ENCODE data around the gene MAST1.

MAST1 gene

GRCh38 chr19:12833738-12834565, 4.4 kb upstream of the MAST1 start:
- H3K36me3 ChIP-seq (ENCODE audit: control insufficient read depth in 1 of 2, insufficient read depth in 2 of 2, low read length in 2 of 2) = no peaks in the 10 kb centered on the region
- peaks cover 0 to 33% of the 10 kb centered on the region in 2 donors for H3K4me1 ChIP-seq (ENCODE audit: control insufficient read depth in 1 of 2, insufficient read depth in 2 of 2, low read length in 2 of 2)
- H3K27ac ChIP-seq (ENCODE audit: low read length) = no peak overlapping the region
- no peaks in the 10 kb centered on the region for H3K9me3 ChIP-seq (ENCODE audit: control insufficient read depth in 1 of 2, low read length in 2 of 2)
- peak overlapping the region in 1 of 2 donors; percentile 56 for H3K4me3 ChIP-seq (ENCODE audit: low read depth in 1 of 2, low read length in 2 of 2)
- peaks cover 77% of the 10 kb centered on the region for H3K27me3 ChIP-seq (ENCODE audit: low read depth, low read length)

- Histone ChIP-seq H3K4me3 (ENCODE audit: low read depth in 1 of 2, low read length in 2 of 2) (peak within 1 kb of the TSS in 1 of 2 donors; percentile 56), H3K27ac (ENCODE audit: low read length) (no peak within 1 kb of the TSS), H3K4me1 (ENCODE audit: control insufficient read depth in 1 of 2, insufficient read depth in 2 of 2, low read length in 2 of 2) (peaks cover 0 to 34% of the 10 kb centered on the region in 2 donors), H3K27me3 (ENCODE audit: low read depth, low read length) (peaks cover 79% of the 10 kb centered on the region), H3K9me3 (ENCODE audit: control insufficient read depth in 1 of 2, low read length in 2 of 2) (no peaks in the 10 kb centered on the region), H3K36me3 (ENCODE audit: control insufficient read depth in 1 of 2, insufficient read depth in 2 of 2, low read length in 2 of 2) (no peaks in the 10 kb centered on the region)
These were observed 3.8 kb upstream of the MAST1 start, which contains the start of gene RTBDN for GRCh38 chr19:12834566-12834943. Gene RTBDN (minus strand): TSS chr19:12834579. CDS start chr19:12829979, 4,600 bp downstream.

DNA sequence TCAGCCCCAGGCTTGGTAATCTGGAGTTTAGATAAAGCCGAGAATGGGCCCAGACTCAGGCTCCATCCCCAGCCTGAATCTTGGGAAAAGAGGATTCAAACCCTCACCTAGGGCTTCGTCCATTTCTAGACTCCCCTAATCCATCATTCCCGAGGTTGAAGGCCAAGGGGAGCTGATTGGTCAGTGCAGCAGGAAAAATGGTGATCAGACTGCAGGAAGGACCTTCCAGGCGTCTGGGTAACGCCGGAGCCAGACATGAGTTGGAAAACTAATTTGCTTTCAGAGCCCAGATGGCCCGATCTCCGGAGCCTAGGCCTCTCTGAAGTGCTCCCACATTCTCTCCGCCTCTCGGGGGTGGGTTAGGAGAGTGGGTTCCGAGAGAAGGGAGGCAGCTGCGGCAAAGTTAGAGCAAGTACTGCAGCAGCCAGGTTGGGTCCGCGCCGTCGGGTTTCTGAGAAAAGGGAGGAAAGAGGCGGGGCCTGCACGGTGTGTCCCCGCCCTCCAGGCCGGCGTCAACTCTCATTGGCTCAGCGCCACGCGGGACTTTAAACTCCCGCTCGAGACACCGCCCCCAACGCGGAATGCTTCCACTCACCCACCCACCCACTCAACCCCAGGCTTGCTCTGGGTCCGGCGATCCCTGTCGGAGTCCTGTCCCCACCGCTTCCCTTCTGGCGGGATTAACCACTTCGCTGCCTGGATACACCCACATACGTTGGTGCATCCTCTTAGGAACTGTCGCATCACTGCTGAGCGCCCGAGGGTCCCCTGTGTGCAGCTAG, 3.1 kb upstream of the MAST1 start:
- Histone ChIP-seq H3K9me3 (ENCODE audit: control insufficient read depth in 1 of 2, low read length in 2 of 2) (no peaks in the 10 kb centered on the region), H3K4me3 (ENCODE audit: low read depth in 1 of 2, low read length in 2 of 2) (no peak overlapping the region), H3K27me3 (ENCODE audit: low read depth, low read length) (peaks cover 80% of the 10 kb centered on the region), H3K27ac (ENCODE audit: low read length) (no peak overlapping the region), H3K4me1 (ENCODE audit: control insufficient read depth in 1 of 2, insufficient read depth in 2 of 2, low read length in 2 of 2) (peaks cover 0 to 34% of the 10 kb centered on the region in 2 donors), H3K36me3 (ENCODE audit: control insufficient read depth in 1 of 2, insufficient read depth in 2 of 2, low read length in 2 of 2) (no peaks in the 10 kb centered on the region)

DNA sequence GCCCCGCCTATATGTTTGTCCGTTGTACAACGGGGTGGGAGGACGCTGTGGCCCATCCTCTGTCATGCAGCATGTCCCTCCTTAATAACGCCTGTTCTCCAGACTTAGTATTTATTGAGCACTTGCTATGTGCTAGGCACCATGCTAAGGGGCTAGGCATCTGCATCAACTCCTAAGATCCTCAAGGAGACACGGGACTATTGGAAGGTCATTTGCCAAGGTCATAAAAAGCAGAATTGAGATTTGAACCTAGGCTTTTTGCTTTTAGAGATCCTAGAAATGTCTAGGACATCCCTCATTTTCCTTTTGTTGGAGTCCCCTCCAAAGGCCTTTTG, 1.8 kb upstream of the MAST1 start:
- no peak overlapping the region for H3K4me3 ChIP-seq (ENCODE audit: low read depth in 1 of 2, low read length in 2 of 2)
- peaks cover 0 to 44% of the 10 kb centered on the region in 2 donors for H3K4me1 ChIP-seq (ENCODE audit: control insufficient read depth in 1 of 2, insufficient read depth in 2 of 2, low read length in 2 of 2)
- no peaks in the 10 kb centered on the region for H3K9me3 ChIP-seq (ENCODE audit: control insufficient read depth in 1 of 2, low read length in 2 of 2)
- peaks cover 83% of the 10 kb centered on the region for H3K27me3 ChIP-seq (ENCODE audit: low read depth, low read length)
- no peak overlapping the region for H3K27ac ChIP-seq (ENCODE audit: low read length)
- H3K36me3 ChIP-seq (ENCODE audit: control insufficient read depth in 1 of 2, insufficient read depth in 2 of 2, low read length in 2 of 2) = no peaks in the 10 kb centered on the region

DNA sequence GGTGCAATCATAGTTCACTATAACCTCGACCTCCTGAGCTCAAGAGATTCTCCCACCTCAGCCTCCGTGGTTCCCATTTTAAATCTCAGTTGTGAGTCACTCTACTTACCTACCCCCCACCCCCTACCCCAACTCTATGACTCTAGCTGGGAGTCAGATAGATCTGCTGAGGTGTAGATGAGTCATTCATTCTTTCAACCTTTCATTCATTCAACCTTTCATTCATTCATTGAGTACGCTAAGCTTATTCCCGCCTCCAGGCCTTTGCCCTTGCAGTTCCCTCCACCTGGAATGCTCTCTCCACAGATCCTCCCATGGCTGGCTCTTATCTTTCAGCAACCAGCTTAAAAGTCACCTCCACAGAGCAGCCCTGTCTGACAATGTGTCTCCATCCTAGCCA, 1.1 kb upstream of the MAST1 start:
- Histone ChIP-seq H3K27me3 (ENCODE audit: low read depth, low read length) (peaks cover 83% of the 10 kb centered on the region), H3K4me1 (ENCODE audit: control insufficient read depth in 1 of 2, insufficient read depth in 2 of 2, low read length in 2 of 2) (peaks cover 0 to 42% of the 10 kb centered on the region in 2 donors), H3K9me3 (ENCODE audit: control insufficient read depth in 1 of 2, low read length in 2 of 2) (no peaks in the 10 kb centered on the region), H3K36me3 (ENCODE audit: control insufficient read depth in 1 of 2, insufficient read depth in 2 of 2, low read length in 2 of 2) (no peaks in the 10 kb centered on the region), H3K27ac (ENCODE audit: low read length) (no peak overlapping the region), H3K4me3 (ENCODE audit: low read depth in 1 of 2, low read length in 2 of 2) (no peak overlapping the region)

- Histone ChIP-seq H3K4me1 (ENCODE audit: control insufficient read depth in 1 of 2, insufficient read depth in 2 of 2, low read length in 2 of 2) (peaks cover 0 to 26% of the 10 kb centered on the region in 2 donors), H3K4me3 (ENCODE audit: low read depth in 1 of 2, low read length in 2 of 2) (peak overlapping the region in 1 of 2 donors; percentile 38), H3K27ac (ENCODE audit: low read length) (no peak overlapping the region), H3K36me3 (ENCODE audit: control insufficient read depth in 1 of 2, insufficient read depth in 2 of 2, low read length in 2 of 2) (no peaks in the 10 kb centered on the region), H3K27me3 (ENCODE audit: low read depth, low read length) (peaks cover 75% of the 10 kb centered on the region), H3K9me3 (ENCODE audit: control insufficient read depth in 1 of 2, low read length in 2 of 2) (no peaks in the 10 kb centered on the region)
These were observed 806 bp downstream of the MAST1 start for GRCh38 chr19:12838886-12839756.

GRCh38 chr19:12840091-12841079, 2.1 kb downstream of the MAST1 start:
- no peak overlapping the region for H3K27ac ChIP-seq (ENCODE audit: low read length)
- no peaks in the 10 kb centered on the region for H3K36me3 ChIP-seq (ENCODE audit: control insufficient read depth in 1 of 2, insufficient read depth in 2 of 2, low read length in 2 of 2)
- no peaks in the 10 kb centered on the region for H3K9me3 ChIP-seq (ENCODE audit: control insufficient read depth in 1 of 2, low read length in 2 of 2)
- peaks cover 66% of the 10 kb centered on the region for H3K27me3 ChIP-seq (ENCODE audit: low read depth, low read length)
- peaks cover 0 to 22% of the 10 kb centered on the region in 2 donors for H3K4me1 ChIP-seq (ENCODE audit: control insufficient read depth in 1 of 2, insufficient read depth in 2 of 2, low read length in 2 of 2)
- H3K4me3 ChIP-seq (ENCODE audit: low read depth in 1 of 2, low read length in 2 of 2) = peak overlapping the region in 1 of 2 donors; percentile 51

DNA sequence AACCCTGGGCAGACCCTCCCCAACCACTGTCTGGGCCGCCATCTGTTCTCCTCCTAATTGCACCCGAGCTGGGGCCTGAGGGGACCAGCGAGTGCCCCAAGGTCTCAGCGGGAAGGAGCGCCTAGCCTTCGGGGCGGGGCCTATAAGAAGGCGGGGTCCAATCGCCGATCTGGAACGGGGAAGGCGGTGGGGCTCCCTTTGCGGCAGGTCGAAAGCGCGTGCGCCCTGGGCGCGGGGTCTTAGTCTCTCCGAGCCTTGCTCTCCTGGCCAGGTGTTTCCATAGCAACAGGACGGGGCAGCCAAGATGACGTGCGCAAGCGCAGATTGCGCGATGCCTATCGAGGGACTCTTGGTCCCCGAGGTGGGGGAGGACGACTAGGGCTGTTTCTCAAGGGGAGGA, 2.8 kb downstream of the MAST1 start:
- H3K36me3 ChIP-seq (ENCODE audit: control insufficient read depth in 1 of 2, insufficient read depth in 2 of 2, low read length in 2 of 2) = no peaks in the 10 kb centered on the region
- no peak overlapping the region for H3K27ac ChIP-seq (ENCODE audit: low read length)
- H3K4me1 ChIP-seq (ENCODE audit: control insufficient read depth in 1 of 2, insufficient read depth in 2 of 2, low read length in 2 of 2) = peaks cover 0 to 22% of the 10 kb centered on the region in 2 donors
- H3K9me3 ChIP-seq (ENCODE audit: control insufficient read depth in 1 of 2, low read length in 2 of 2) = no peaks in the 10 kb centered on the region
- H3K4me3 ChIP-seq (ENCODE audit: low read depth in 1 of 2, low read length in 2 of 2) = peak overlapping the region in 1 of 2 donors; percentile 51
- peaks cover 59% of the 10 kb centered on the region for H3K27me3 ChIP-seq (ENCODE audit: low read depth, low read length)

- H3K27me3 ChIP-seq (ENCODE audit: low read depth, low read length) = peaks cover 49% of the 10 kb centered on the region
- H3K27ac ChIP-seq (ENCODE audit: low read length) = no peak overlapping the region
- H3K36me3 ChIP-seq (ENCODE audit: control insufficient read depth in 1 of 2, insufficient read depth in 2 of 2, low read length in 2 of 2) = no peaks in the 10 kb centered on the region
- no peaks in the 10 kb centered on the region for H3K9me3 ChIP-seq (ENCODE audit: control insufficient read depth in 1 of 2, low read length in 2 of 2)
- H3K4me3 ChIP-seq (ENCODE audit: low read depth in 1 of 2, low read length in 2 of 2) = no peak overlapping the region
- H3K4me1 ChIP-seq (ENCODE audit: control insufficient read depth in 1 of 2, insufficient read depth in 2 of 2, low read length in 2 of 2) = peaks cover 0 to 22% of the 10 kb centered on the region in 2 donors
These were observed 4.2 kb downstream of the MAST1 start for GRCh38 chr19:12842511-12842910.

GRCh38 chr19:12843328-12843727, 5.0 kb downstream of the MAST1 start:
- Histone ChIP-seq H3K4me1 (ENCODE audit: control insufficient read depth in 1 of 2, insufficient read depth in 2 of 2, low read length in 2 of 2) (peaks cover 0 to 17% of the 10 kb centered on the region in 2 donors), H3K27me3 (ENCODE audit: low read depth, low read length) (peaks cover 43% of the 10 kb centered on the region), H3K4me3 (ENCODE audit: low read depth in 1 of 2, low read length in 2 of 2) (no peak overlapping the region), H3K9me3 (ENCODE audit: control insufficient read depth in 1 of 2, low read length in 2 of 2) (no peaks in the 10 kb centered on the region), H3K36me3 (ENCODE audit: control insufficient read depth in 1 of 2, insufficient read depth in 2 of 2, low read length in 2 of 2) (no peaks in the 10 kb centered on the region), H3K27ac (ENCODE audit: low read length) (no peak overlapping the region)

Data from muscle layer of duodenum (tissue), 2 donors.